M059J (cell line): Measurements from ENCODE around the gene CCR8. TPM values are rescaled to one million over a fixed set of nuclear protein-coding genes. Genes with fewer than 3 reads are reported as not detected.

Source experiments
- DNase-seq: peaks from one replicate; pipeline ENCODE4 v3.0.0-alpha.2; 2012; ENCODE audit warnings: low read depth
- total RNA-seq: library from RNA; depleted of rRNA; stranded (reverse); fragments of >200 nt; shearing (Covaris generic); gene quantifications from 2 replicates; pipeline ENCODE4 v1.2.3, GENCODE V29; 2014; rRNA removed

The CCR8 gene, protein sequence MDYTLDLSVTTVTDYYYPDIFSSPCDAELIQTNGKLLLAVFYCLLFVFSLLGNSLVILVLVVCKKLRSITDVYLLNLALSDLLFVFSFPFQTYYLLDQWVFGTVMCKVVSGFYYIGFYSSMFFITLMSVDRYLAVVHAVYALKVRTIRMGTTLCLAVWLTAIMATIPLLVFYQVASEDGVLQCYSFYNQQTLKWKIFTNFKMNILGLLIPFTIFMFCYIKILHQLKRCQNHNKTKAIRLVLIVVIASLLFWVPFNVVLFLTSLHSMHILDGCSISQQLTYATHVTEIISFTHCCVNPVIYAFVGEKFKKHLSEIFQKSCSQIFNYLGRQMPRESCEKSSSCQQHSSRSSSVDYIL
- total RNA-seq: not detected in 2 replicates

GRCh38 chr3:39329493-39329892 is at the start of gene CCR8:
CCR8 (plus strand) TSS chr3:39329709; CDS start chr3:39332332, 2,623 bp downstream.
- DNase-seq: no peak

GRCh38 chr3:39279745-39280517 is 49.6 kb upstream of the CCR8 start, which contains the start of gene CX3CR1:
CX3CR1 (minus strand) TSS chr3:39280036; CDS start chr3:39266509, 13,527 bp downstream.
- no peak for DNase-seq

DNA sequence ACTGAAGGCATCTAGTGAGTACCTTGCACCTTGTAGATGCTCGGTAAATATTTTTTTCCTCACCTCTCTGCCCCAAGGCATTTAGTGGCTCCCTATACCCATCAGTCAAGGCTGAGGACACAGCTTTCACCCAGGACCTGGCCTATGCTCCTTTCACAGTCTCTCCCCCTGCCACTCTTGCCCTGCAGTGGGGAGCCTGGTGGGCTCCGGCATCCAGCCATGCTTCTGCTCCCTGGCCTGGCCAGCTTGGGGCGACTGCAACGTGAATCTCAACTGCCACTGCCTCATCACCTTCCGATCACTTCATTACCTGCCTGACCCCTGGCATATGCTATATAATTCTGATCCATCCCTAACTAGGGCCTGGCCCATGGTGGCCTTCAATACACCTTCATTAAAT is 48.9 kb upstream of the CCR8 start:
- no peak for DNase-seq

- no peak for DNase-seq
These were observed 48.0 kb upstream of the CCR8 start for GRCh38 chr3:39281533-39281932.

DNA sequence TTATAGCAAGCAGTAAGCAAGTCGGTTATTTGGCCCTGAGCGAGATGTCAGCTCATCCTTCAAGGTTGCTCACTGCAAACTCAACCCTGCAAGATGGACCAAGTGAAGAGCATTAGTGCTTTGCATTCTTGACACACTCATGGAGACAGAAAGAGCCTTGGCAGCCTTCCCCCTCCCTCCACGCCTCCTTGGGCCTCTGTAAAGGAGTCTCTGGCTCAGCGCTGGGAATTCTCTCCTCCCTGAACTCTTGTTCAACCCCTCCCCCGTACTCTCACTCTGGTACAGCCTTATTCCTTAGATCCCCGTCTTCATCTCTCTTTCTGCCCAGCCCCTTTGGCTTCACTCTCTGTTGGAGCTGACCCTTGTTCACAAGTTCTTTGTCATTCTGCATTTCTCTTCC is 47.5 kb upstream of the CCR8 start:
- DNase-seq: no peak

DNA sequence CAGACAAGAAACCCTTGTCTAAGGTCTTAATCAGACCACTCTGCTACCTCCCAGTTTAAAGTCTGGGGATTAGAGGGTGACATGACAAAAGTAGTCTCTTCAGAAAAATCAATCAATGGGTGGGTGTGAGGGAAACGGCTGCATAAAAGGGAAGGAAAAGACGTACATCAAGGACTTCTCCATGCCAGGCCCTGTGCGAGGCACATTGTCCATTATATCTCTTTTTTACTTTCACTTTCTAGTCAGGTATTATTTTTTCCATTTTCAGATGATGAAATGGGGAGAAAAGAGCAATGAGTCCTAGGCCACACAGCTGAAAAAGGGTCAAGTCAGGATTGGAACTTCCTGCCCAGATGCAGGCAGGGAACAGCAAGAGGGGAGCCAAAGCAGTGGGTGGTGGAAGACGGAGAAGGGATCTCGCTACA is 45.0 kb upstream of the CCR8 start:
- DNase-seq: no peak

DNA sequence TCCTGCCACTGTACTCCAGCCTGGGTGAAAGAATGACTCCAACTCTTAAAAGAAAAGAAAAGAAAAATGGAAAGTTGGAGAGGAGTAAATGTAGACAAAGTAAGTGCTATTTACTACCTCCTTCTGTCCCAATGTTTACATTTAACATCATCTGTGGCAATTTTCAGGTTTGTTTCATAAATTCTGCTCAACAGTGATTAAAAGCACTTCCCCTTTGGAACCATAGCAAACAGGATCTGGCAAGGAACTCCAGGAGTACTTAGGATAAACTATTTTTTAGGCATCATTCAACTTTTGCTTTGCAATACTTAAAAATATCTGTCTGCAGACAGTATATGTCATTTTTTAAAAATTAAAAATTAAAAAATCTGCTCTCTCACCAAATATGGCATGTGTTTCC is 44.2 kb upstream of the CCR8 start:
- no peak for DNase-seq

DNA sequence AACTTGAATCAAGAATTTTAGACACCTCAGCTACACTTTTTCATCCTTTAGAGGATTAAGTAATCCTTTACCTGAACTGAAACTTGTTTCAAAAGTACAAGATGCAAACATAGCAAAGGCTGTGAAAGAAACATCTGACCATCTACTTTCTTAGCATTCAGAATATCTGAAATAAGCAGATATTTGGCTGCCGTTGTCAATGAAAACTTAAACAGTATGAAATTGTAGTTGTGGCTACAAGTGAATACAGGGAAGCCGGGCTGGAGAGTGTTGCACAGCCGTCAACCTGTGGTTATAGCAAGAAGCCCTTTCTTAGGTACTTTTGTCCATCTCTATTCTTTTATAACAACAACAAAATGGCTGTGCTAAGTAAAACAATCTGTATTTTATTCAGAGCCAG is 42.7 kb upstream of the CCR8 start:
- no peak for DNase-seq

- DNase-seq: no peak
These were observed 42.0 kb upstream of the CCR8 start for GRCh38 chr3:39287216-39288164.

- DNase-seq: peak; percentile 77
These were observed 41.2 kb upstream of the CCR8 start for GRCh38 chr3:39288300-39288808.

DNA sequence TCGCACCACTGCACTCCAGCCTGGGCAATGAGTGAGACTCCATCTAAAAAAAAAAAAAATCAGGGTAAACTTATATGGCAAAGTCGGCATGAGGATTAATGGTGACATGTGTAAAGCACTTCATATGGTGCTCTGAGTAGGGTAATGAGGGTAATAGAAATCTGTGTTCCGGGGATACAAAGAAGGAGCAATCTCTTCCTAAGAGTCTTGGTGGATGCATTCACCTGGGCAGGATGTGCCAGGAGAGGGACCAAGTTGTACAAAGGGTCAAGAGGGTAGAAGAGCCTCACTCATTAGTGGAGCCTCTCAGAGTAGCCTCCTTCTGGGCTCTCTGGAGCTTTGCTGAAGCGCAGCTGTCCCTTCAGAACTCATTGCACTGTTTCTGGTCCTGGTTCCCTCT is 40.4 kb upstream of the CCR8 start:
- DNase-seq: no peak

DNA sequence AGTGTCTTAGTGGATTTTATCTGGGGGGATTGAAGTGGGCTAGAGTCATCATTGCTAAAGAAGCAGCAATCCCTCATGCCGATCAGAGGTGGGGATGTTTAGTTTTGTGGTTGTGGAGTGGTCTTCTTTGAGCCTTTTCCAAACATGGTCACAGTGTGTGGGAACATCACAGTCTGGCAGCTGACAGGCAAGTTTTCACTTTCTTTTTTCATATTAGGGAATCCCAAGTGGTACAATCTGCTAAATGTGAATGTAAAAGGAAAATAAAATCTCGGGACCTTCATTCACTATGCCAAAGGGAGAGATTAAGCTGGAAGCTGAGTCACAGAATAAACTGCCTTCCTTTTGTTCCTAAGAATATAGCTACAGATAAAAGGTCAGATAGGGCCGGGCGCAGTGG is 39.3 kb upstream of the CCR8 start:
- DNase-seq: no peak

- DNase-seq: peak; percentile 39
These were observed 37.6 kb upstream of the CCR8 start for GRCh38 chr3:39291903-39292329.

GRCh38 chr3:39292961-39293360 is 36.5 kb upstream of the CCR8 start:
- no peak for DNase-seq

DNA sequence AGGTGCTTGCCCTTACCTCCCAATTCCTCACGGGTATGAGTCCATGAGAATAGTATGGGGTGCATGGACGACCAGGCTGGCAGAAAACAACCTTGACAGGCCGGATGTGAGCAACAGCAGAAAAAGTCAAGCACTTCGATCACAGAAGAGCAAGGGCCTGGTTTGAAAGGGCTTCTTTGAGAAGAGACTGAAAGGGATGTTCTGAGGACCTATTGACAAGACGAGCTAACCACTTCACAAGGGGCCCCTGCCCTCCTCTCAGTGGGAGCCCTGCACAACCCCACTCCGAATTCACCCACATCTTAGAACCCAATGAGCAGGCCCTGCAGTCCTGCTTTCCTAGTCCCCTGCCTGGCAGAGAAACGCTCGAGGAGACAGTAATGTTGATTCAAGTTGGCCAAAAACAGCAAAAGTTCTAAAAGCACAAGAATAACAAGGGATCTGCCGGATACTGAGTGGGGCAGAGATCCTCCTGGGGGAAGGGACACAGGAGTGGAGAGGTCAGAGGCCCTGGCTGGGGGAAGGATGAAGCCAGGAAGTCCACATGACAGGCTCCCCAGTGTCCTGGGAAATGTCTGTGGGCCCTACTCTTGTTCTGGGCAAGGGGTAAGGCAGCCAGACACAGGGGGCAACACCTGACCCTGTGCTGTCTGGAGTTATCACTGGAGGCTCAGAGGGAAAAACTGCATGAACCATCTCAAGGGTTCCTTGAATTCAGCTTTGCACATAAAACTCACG is 34.9 kb upstream of the CCR8 start:
- DNase-seq: no peak

DNA sequence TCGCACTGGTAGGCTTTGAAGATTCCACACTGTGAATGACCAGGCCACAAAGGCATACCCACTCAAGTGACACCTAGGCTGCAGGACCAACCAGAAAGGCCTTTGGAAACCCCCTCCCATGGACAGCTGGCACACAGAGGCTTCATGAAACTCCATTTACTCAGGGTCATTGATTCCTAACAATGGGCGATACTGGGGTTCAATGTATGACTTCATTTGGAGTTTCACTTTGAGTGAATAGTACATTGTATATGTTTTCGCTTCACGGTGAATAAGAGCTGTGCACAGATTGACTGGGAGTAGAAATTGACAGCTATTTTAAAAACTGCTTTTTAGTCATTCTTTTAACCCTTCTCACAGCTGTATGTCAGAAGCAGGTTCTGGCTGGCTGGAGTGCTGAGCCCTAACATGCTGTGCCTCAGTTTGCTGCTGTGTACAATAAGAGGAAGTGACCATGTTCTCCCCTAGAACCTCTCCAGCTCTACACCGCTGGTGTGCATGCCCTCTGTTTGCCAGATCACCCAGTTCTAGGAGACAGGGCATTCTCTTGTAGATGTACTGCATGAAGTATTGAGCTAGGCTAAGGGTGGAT is 34.2 kb upstream of the CCR8 start:
- DNase-seq: no peak

DNA sequence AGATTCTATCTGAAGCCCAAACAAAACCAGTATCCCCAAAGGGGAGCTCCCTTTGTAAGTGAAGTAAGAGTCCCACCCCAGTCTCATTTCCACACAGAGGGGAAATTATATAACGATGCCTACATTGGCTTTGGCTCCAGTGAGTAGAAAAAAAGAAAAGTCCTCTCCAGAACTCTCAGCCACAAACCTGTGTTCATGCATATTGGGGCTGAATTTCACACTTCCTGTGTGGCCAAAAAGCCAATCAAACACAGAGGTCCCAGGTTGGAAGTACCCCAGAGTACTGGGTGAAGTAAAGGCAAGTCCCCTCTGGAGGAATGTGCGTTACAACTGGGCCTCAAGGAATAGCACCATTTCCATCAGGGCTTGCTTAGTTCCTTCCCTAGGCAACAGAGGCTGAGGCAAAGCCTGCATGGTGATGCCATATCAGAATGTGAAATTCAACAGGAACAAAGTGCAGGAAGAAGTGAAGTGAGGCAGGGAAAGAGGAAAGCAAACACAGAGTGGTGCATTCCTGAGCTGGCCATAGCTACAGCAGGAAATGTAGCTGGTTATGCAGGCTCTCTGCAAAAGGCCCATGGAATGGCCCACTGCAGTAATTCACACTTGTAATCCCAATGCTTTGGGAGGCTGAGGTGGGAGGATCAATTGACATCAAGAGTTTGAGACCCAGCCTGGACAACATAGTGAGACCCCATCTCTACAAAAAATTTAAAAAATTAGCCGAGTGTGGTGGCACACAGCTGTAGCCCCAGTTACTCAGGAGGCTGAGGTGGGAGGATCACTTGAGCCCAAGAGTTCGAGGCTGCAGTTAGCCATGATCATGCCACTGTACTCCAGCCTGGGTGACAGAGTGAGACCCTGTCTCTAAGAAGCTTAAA is 33.1 kb upstream of the CCR8 start:
- no peak for DNase-seq

DNA sequence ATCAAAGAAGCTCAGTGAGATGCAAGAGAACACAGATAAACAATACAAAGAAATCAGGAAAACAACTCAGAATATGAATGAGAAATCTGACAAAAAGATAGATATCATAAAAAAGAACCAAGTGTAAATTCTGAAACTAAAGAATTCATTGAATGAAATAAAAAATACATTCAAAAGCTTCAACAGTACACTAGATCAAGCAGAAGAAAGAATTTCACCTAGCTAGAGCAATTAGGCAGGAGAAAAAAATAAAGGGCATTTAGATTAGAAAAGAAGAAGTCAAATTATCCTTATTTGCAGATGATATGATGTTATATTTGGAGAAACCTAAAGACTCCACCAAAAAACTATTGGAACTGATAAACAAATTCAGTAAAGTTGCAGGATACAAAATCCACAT is 30.2 kb upstream of the CCR8 start:
- no peak for DNase-seq

GRCh38 chr3:39302178-39302577 is 27.3 kb upstream of the CCR8 start:
- DNase-seq: no peak

- DNase-seq: no peak
These were observed 16.2 kb upstream of the CCR8 start for GRCh38 chr3:39313289-39313688.
